Measurements from ENCODE around the gene EYA3. TPM values are rescaled to one million over a fixed set of nuclear protein-coding genes. Genes with fewer than 3 reads are reported as not detected.
A peak's percentile ranks its signal among the peaks of the same experiment; 100 is the strongest.

The EYA3 gene
- total RNA-seq: 10 to 100 TPM; 17.7 to 25.2 (median 19.1) TPM
- 22.7 TPM for total RNA-seq (2013)

DNA sequence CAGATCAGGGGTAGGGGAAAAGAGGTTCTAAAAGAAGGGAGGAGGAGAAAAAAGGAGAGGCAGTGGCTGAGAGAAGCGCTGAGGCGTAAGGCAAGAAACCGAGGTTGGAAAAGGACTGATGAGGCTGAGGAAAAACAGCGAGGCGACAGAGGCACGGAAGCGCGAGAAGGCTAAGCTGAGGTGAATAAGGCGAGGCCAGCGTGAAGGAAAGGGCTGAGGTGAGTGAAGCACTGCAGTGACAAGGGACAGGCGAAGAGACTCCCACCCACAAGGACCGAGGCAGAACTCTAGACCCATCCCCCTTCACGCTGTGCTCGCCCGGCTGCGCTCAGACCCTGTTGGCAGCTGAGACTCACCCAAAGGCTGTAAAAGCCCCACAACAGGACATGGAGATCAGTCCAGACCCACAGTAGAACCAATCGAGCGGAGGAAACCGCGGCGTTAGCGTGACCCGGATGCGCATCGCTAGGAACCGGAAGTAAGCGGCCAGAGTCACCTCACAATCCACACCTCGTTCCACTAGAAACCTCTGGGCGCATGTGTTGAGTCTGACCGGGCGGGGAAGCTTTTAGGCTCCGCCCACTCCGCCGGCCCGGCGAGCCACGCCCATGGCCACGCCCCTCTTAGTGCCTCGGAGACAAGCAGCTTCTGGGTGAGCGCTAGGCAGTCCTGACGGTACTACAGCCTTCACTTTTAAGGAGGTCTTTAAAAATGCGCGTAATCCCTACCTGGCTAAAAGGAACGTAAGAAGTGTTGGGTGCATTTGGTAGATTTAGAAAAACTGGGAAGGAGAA, at the start of gene EYA3:
TSS of gene EYA3 (minus strand) at position 443 of the 794 bp plus-strand sequence. CDS start 30,584 bp downstream, outside the sequence.
- Histone ChIP-seq H3K4me3 (ENCODE audit: low read length) (peak within 1 kb of the TSS; percentile 92), H3K27me3 (ENCODE audit: control insufficient read depth, insufficient read depth, low read length) (no peaks in the 10 kb centered on the region), H3K27ac (ENCODE audit: low read length) (peak within 1 kb of the TSS; percentile 84), H3K9me3 (ENCODE audit: control insufficient read depth, insufficient read depth, low read length) (no peaks in the 10 kb centered on the region), H3K36me3 (ENCODE audit: control insufficient read depth, insufficient read depth, low read length) (no peaks in the 10 kb centered on the region), H3K4me1 (ENCODE audit: control insufficient read depth, insufficient read depth, low read length) (peaks cover 11% of the 10 kb centered on the region)
- peak; percentile 99 to 100 for DNase-seq
- under 1% methylated on average over 44 of the region's 44 CpGs for WGBS (ENCODE audit: insufficient coverage)
- Mint-ChIP-seq H3K27ac (peak within 1 kb of the TSS; percentile 95 to 99), H3K4me1 (peaks cover 48 to 50% of the 10 kb centered on the region in 2 donors), H3K27me3 (ENCODE audit: low read depth in 2 of 2) (no peaks in the 10 kb centered on the region), H3K9me3 (no peaks in the 10 kb centered on the region), H3K4me3 (peak within 1 kb of the TSS; percentile 94), H3K36me3 (no peaks in the 10 kb centered on the region)
- peak; percentile 94 to 99 (median 94) for ATAC-seq
- intact Hi-C loops (cut with micrococcal nuclease): loop anchor here (1.0 to 5.0 kb wide), 4 partner anchors 111 to 419 kb away; partner anchors contain the start of gene RCC1
- TF ChIP-seq, protein P1, sequence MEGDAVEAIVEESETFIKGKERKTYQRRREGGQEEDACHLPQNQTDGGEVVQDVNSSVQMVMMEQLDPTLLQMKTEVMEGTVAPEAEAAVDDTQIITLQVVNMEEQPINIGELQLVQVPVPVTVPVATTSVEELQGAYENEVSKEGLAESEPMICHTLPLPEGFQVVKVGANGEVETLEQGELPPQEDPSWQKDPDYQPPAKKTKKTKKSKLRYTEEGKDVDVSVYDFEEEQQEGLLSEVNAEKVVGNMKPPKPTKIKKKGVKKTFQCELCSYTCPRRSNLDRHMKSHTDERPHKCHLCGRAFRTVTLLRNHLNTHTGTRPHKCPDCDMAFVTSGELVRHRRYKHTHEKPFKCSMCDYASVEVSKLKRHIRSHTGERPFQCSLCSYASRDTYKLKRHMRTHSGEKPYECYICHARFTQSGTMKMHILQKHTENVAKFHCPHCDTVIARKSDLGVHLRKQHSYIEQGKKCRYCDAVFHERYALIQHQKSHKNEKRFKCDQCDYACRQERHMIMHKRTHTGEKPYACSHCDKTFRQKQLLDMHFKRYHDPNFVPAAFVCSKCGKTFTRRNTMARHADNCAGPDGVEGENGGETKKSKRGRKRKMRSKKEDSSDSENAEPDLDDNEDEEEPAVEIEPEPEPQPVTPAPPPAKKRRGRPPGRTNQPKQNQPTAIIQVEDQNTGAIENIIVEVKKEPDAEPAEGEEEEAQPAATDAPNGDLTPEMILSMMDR (IDR thresholded peaks at IDR 0.05): no peak

- no peaks in the 10 kb centered on the region for H3K36me3 ChIP-seq (ENCODE audit: control insufficient read depth, insufficient read depth, low read length)
- H3K9me3 Mint-ChIP-seq: no peaks in the 10 kb centered on the region
- TF ChIP-seq, protein P1 (IDR thresholded peaks at IDR 0.05): no peak
- H3K4me3 ChIP-seq (ENCODE audit: low read length): no peak overlapping the region
- ATAC-seq (no peak), DNase-seq (no peak)
- no peak overlapping the region for H3K27ac ChIP-seq (ENCODE audit: low read length)
- WGBS (ENCODE audit: insufficient coverage): 76% methylated on average over 3 of the region's 4 CpGs
- H3K27ac Mint-ChIP-seq: no peak overlapping the region
- peaks cover 9 to 12% of the 10 kb centered on the region in 2 donors for H3K4me1 Mint-ChIP-seq
- H3K36me3 Mint-ChIP-seq: no peaks in the 10 kb centered on the region
- peaks cover 4% of the 10 kb centered on the region for H3K4me1 ChIP-seq (ENCODE audit: control insufficient read depth, insufficient read depth, low read length)
- H3K27me3 ChIP-seq (ENCODE audit: control insufficient read depth, insufficient read depth, low read length): no peaks in the 10 kb centered on the region
- intact Hi-C loops (cut with micrococcal nuclease): no loop called here
- peaks cover 0 to 8% of the 10 kb centered on the region in 2 donors for H3K27me3 Mint-ChIP-seq (ENCODE audit: low read depth in 2 of 2)
- no peak overlapping the region for H3K4me3 Mint-ChIP-seq
- no peaks in the 10 kb centered on the region for H3K9me3 ChIP-seq (ENCODE audit: control insufficient read depth, insufficient read depth, low read length)
Measured at GRCh38 chr1:28136922-28137613, 48.7 kb upstream of the EYA3 start.

DNA sequence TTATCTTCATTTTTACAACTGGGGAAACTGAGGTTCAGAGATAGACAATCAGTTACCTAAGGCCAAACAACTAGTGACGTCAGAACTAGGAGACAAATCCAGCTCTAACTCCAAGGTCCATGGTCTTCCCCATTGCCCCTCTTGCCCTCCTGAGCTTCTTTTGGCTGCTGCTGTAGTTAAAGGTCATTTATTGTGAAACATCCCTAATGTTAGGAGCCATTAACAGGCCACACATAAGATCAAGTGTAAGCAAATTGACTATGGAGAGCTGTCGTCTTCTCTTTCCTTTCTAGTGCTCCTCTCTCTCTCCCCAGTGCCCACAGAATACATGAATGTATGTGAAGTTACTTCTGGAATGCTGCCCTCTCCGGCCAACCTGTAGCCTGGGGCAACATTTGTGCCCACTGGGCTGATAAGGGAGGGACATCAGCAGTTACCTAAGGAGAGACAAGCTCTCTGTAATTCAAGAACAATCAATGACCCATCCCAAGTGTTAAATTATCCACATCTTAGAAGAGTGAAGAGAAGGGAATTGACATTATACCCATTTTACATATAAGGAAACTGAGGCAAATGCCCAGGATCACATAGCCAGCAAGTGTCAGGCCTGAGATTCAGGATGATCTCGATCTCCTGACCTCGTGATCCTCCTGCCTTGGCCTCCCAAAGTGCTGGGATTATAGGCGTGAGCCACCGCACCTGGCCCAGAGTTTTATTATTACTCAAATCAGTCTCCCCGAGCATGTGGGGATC, 47.9 kb upstream of the EYA3 start:
- H3K36me3 ChIP-seq (ENCODE audit: control insufficient read depth, insufficient read depth, low read length): no peaks in the 10 kb centered on the region
- no peak overlapping the region for H3K4me3 ChIP-seq (ENCODE audit: low read length)
- Mint-ChIP-seq H3K36me3 (no peaks in the 10 kb centered on the region), H3K4me1 (peaks cover 9 to 12% of the 10 kb centered on the region in 2 donors), H3K27me3 (ENCODE audit: low read depth in 2 of 2) (peaks cover 0 to 8% of the 10 kb centered on the region in 2 donors), H3K9me3 (no peaks in the 10 kb centered on the region), H3K4me3 (no peak overlapping the region), H3K27ac (no peak overlapping the region)
- ATAC-seq (no peak), DNase-seq (no peak)
- H3K4me1 ChIP-seq (ENCODE audit: control insufficient read depth, insufficient read depth, low read length): peaks cover 4% of the 10 kb centered on the region
- H3K27me3 ChIP-seq (ENCODE audit: control insufficient read depth, insufficient read depth, low read length): no peaks in the 10 kb centered on the region
- WGBS (ENCODE audit: insufficient coverage): 94% methylated on average over 6 of the region's 8 CpGs
- no peak overlapping the region for H3K27ac ChIP-seq (ENCODE audit: low read length)
- TF ChIP-seq, protein P1 (IDR thresholded peaks at IDR 0.05): no peak
- H3K9me3 ChIP-seq (ENCODE audit: control insufficient read depth, insufficient read depth, low read length): no peaks in the 10 kb centered on the region
- intact Hi-C loops (cut with micrococcal nuclease): no loop called here

Data from natural killer cell (primary cell).